Measurements from ENCODE around the gene MDGA2.

MDGA2 gene

DNA sequence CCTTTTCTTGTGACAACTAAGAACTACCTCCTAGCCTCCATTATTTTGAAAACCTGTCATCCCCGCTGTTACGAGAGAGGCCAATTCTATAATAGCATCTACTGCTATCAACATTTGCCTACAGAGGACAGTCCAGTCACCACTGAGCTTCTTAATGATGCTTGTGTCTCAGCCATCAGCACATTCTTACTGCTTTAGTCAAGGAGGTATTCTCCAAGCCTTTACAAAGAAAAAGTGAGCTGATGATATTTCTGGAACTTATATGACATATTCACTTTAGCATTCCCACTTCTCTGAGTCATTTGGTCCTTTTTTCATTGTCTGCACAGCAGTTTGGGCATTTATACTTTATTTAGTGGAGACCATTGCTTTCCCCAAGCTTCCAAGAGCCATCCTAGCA is 526.1 kb downstream of the MDGA2 start:
- DNase-seq (ENCODE audit: low spot score): peak; percentile 67

DNA sequence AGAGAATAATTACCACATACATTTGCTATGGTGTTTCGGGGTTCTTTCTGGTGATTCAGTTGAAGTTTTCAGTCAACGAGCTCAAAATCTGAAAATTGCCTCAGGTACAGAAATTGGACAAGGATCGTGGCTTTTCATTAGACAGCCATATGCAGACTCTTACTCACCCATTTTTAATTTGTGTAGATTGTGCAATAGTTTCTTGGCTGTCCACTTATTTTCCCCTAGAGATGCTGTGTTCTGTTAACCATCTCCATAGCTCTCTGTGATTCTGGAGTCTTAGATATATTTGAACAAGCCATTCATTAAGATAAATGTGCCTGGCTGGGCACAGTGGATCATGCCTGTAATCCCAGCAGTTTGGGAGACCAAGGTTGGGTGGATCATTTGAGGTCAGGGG is 526.7 kb downstream of the MDGA2 start:
- DNase-seq (ENCODE audit: low spot score): no peak

DNA sequence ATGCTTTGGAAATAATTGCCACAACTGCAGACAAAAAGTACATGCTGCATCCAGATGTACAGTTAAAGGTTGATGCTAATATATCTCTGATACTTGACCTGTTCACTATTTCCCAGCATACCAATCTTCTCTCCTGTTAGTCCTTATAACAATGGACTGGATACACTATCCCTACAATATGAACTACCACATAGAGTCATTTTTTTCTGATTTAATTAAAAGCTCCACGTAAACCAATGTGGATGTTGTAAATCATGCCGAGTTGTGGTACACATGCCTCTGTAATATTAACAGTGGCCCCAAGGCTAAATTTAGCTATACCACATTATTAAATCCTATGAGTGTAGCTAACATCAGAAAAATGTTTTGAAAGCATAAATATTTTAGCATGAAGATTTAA is 554.8 kb downstream of the MDGA2 start:
- no peak for DNase-seq (ENCODE audit: low spot score)

DNA sequence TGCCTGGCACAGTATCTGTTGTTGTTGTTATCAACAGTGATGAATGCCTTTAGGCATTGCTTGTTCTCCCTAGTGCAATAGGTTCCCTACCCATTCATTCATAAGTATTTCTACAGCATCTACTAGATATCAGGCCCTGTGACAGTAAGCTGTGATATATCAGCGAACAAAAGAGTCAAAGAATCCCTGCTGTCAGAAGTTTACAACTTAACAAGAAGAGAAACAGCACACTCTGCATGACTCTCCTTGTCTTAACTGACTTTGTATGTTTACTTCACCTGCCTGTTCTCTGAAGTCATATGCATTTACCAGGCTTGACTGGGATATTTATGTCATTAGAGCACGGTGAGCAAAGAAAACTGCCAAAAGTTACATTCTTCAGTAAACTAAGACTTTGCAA is 571.6 kb downstream of the MDGA2 start:
- DNase-seq (ENCODE audit: low spot score): no peak

DNA sequence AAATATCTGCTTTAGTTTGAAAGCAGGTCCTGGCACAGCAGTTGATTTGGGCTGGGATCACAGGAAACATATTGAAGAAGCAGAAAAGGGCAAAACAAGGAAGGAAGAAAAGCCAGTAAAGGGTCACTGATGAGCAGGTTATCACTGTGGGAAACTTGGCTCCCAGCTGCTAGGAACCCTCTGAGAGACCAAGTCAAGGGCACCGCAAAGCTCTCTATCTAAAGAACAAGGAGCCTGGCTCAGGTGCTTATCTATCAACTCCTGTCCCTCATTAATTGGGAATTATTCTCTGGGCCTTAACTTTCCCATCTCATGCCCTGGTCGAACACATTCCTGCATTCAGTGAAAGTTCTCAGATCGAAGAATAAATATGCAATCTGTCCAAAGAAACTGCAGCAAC is 572.9 kb downstream of the MDGA2 start:
- DNase-seq (ENCODE audit: low spot score): no peak

DNA sequence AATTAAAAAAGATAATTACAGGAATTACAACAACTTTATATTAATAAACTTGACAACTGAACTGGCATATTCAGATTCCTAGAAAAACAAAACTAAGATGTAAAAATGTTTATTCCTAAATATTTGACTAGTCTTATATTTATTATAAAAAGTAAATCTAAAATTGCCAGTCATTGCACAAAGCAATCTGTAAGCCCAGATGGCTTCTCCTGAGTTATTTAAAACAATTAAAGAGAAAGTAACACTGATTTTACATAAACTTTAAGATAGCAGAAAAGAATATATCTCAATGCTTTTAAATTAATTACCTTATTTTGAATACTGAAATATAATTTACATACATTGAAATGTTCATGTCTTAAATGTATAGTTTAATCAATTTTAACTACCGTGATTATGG is 589.7 kb downstream of the MDGA2 start:
- no peak for DNase-seq (ENCODE audit: low spot score)

DNA sequence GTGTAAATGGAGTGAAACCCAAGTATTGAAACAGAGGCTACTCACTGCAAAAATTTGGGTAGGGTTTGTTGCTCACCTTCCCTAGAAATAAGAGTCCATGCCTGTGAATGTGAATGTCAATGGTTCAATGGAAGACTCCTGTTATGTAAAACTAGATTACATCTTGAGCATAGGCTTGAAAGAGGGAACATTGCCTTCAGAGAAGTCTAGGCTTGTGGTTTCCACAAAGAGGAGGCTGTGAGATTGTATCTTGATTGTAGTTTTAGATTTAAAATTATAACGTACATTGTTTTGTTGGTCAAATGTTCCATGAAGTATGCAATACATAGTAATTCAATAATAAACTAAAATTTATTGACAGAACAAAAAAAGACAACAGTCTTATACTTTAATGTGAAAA is 610.1 kb downstream of the MDGA2 start:
- no peak for DNase-seq (ENCODE audit: low spot score)

DNA sequence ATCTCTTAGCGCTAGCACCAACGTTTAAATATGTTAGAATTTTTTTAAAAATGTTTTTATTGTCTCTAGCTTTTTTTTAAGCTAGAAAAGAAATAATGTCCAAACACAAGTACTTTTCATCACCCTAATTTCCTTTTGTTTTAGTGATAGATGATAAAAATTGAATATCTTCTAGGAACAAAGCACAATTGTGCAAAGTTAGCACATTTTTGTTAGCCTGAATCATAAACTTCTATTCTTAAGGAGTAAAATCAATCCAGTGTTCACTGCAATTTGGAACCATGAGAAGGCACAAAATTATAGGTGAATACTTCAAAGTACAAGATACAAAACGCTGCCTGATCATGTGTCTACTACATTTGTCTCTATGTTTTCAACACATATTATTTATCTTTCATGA is 615.4 kb downstream of the MDGA2 start:
- no peak for DNase-seq (ENCODE audit: low spot score)

DNA sequence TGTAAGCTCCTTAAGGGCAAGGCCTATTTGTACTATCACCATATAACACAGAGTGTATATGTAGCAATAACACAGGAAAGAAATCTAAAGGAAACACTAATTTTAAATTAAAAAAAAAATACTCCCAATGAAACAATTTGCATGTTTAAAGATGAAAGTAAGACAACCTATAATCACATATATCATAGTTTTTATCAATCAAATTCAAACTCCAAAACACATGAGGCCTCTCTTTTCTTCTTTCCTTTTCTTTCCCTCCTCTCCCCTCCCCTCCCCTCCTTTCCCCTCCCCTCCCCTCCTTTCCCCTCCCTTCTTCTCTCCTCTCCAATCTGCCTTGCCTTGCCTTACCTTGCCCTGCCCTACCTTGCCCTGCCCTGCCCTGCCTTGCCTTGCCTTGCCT is 618.0 kb downstream of the MDGA2 start:
- no peak for DNase-seq (ENCODE audit: low spot score)

DNA sequence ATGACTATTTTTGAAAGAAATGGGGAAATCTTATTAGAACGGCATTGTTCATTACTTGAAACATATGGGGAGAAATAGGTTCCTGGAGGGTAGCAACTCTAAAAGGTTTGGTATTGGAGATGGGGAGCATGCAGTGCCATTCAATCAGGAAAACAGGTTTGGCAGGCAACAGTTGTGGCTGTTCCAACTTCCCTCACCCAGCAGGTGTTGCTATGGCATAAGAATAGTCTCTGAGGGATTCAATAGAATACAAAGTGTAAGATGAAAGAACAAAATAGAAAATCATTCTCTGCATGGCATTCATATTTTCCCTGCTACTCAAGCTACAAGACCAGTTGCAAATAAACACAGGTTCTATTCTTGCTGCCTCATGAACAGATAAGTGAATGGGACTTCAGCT is 630.6 kb downstream of the MDGA2 start:
- DNase-seq (ENCODE audit: low spot score): peak; percentile 13

DNA sequence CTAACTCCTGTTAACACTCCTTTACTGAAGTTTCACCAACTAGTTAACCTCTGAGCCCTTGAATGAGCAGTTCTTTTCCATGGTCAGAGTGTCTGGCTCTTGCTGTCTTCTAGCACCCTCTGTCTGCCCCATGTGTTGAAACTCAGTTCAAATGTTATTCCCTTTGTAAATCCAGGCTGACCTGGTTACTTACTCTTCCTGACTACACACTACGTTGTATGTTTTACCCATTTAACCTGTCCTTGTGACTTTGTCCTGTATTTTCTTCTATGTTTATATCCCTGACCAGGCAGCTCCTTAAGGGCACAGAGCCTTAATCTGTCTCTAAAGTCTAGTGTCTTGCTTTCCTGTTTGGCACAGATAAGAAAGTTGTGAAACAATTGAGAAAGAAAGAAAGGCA is 634.9 kb downstream of the MDGA2 start:
- peak; percentile 32 for DNase-seq (ENCODE audit: low spot score)

DNA sequence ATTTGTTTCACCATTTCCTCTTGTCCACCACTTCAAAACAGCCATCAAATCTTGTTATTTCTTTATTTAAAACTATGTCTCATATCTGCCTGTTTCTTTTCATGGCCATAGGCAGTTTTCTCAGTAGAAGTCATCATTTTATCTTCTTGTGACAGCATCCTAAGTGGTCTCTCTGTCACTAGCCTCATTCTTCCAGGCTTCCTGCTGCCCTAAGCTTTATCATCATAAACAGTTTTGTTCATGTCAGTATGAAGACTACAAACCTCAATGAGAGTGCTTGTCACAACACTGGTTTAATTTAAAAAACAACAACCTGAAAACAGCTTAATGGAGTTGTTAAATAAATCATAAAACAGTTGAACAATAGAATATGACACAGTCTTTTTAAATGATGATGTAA is 636.1 kb downstream of the MDGA2 start:
- no peak for DNase-seq (ENCODE audit: low spot score)

DNA sequence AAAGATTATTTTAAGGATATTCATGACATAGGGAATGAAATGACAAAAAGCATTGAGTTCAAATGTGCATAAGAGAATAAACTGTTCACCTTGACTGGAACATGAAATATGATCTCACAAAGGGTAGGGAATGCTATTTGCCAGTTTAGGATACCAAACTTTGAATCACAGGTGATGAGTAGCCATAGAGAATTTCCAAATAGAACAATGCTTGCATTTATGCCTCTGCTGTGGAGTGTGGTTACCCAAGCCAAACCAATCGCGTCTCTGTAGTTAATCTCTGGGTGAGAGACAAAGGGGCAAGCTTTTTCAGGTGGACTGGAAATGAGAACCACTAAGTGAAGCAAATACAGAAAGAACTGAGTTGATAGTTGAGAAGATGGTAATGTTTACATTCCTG is 652.7 kb downstream of the MDGA2 start:
- DNase-seq (ENCODE audit: low spot score): no peak

DNA sequence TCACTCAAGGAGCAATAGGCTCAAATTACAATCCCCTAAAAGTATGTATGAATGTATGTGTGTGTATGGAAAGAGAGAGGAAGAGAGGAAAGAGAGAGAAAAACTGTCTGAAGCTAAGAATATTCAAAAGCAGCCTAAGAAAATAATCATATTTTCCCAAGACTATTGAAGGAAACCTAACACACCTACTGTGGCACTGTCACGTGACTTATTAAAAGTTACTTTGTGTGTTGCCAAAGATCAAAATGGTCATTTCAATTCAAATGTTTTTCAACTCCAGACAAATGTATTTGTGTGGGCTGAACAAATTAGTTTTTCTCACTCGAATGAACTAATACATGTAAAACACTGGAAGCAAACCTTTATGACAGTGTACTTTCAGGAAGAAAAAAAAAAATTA is 654.9 kb downstream of the MDGA2 start:
- DNase-seq (ENCODE audit: low spot score): no peak

DNA sequence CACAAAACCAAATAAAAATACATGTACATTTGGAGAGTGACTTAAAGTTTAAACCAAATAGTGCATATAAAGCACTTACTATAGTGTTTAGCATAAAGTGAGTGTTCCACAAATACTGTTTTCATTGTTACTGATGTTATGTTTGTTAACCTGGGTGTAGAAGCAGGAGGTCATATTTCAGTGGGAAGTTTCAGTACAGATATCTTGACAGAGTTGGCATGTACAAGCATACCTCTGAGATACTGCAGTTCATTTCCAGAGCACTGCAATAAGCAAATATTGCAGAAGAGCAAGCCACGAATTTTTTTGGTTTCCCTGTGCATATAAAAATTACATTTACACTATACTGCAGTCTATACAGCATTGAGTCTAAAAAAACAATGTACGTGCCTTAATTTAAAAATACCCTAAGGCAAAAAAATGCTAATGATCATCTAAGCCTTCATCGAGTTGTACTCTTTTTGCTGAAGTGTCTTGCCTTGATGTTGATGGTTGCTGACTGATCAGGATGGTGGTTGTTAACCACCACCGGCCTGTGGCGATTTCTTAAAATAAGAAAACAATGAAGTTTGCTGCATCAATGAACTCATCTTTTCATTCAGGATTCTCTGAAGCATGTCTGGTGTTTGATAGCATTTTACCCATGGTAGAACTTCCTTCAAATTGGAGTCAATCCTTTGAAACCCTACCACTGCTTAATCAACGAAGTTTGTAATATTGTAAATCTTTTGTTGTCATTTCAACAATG is 662.7 kb downstream of the MDGA2 start:
- DNase-seq (ENCODE audit: low spot score): no peak

DNA sequence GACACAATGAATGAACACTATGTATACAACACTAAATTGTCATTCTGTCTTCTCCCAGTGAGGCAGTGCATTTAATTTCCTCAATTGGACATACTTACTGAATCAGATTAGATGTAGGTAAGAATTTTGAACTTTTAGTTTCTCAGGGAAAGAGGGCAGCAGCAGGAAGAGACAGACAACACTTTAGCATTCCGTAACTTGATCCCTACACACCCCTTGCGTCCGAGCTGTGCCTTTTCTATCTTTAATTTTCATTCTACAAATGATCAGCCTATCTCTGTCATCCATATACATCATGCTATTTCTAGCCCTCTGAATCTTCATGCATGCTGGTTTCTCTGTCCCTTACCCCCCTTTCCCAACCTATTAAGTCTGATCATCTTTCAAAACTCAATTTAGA is 665.8 kb downstream of the MDGA2 start:
- DNase-seq (ENCODE audit: low spot score): no peak

DNA sequence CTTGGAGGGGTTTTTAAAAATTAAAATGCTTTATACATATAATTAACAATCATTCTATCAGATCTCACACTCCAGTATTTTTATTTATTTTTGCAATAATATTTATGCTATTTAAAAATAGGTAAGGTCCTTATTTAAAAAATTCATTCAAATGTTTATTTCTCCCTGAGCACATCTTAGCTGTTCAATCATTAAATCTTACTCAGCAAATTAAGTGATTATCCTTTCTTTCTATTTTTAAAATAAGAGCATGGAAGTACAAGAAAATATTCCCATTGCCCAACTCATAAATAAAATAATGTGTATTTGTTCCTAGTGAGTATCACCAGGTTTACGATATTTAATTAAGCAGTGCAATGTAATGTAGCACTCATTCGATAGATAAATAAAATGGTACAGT is 666.7 kb downstream of the MDGA2 start:
- DNase-seq (ENCODE audit: low spot score): no peak

DNA sequence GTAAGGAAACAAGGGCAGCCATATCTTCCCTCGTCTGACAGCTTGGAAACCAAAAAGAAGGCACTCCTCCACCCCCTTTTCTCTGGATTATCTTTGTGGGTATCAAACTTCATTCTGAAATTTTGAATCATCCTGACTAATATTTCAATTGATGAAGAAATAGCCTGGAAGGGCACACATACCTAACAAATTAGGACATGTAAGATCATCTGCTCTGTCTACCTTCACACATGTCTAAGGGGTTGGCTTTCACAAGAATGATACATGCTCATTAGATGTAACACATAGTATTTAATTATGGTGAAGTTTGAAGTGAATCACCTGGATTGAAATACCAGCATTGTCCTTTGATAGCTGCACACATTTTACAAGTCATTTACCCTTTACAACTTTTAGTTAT is 675.7 kb downstream of the MDGA2 start:
- DNase-seq (ENCODE audit: low spot score): no peak

DNA sequence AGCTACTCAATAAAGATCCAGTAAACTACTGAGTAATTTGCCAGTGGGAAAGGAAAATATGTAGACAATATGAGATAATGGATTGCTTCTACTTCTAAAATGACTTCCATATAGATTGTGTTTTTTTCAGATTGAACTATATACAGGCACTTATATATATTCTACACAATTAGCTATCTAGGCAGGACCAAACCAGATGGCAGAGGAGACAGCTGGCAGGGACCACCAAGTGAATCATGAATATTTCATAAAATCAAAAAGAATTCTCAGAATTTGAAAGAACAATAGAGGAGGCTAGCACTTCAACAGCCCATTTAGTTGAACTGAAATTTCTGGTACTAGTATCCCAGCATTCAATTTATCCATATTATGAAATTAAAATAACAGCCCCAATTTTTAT is 685.8 kb downstream of the MDGA2 start:
- no peak for DNase-seq (ENCODE audit: low spot score)

DNA sequence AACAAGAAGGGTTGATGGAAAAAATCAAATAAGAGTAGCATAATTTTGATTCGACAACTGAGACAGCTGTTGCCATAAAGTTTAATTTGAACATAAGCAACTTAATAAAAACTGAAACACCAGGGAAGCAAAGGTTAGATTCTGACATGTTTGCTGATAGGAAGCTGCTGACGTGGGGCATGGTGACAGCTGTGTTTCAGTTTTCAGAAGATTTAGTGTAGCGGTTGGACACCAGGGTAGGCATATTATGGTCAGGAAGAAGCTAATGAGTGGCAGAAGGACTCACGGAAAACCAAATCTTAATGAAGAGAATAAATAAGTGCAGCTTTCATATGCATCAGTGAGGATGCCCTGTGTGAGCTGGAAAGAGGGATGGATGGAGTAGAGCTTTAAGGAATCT is 687.1 kb downstream of the MDGA2 start:
- DNase-seq (ENCODE audit: low spot score): no peak

DNA sequence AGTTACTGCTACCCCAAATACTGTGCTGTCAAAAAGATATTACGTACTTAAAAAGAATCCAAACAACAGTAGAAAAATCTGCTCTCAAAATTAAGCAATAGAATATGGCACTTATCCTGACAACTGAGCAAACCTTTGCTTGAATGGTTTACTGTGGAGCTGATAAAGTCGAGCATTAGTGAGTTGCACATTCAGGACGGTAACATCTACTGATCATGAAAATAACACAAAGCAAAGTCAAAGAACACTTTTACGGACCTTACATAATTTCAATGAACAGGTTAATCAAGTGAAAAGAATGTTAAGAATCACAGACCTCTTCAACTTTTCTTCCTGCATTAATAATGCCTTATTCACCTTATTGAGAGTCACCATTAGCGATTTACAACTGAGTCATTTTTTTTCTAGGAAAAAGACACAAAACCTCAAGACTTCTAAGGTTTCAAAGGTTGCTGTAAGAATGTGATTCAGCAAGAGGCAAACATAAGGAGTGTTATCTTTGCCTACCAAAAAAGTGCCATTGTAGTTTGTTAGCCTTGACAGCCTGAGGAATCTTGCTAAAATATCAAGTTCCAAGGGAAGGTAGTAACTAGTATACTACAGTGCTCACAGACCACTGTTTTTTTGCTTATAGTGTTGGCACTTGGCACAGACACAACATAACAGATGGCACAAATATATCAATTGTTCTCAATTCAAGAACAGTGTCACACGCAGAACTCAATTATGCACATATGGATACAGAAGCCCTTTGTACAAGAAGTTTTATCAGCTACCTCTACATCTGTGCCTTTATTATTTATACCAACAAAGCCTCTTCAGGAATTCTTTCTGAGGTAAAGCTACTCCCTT is 689.6 kb downstream of the MDGA2 start:
- DNase-seq (ENCODE audit: low spot score): peak; percentile 51

DNA sequence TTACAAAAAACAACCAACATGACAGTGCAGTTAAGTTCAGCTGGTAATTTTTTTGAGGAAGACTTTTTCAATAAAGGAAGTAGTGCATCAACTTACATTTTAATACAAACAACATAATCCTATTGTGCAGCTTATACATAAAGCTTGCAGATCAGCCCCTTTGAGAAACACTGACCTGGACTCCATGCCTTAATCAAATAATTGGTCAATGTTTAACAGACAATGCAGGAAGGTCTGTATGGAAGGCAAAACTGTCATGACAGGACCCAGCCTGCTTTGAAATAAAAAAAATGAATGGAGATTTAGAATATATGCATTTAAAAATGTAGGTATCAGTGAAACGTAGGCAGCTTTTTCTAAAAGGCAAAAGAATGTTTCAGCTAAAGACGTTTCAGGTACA is 702.1 kb downstream of the MDGA2 start:
- DNase-seq (ENCODE audit: low spot score): no peak

DNA sequence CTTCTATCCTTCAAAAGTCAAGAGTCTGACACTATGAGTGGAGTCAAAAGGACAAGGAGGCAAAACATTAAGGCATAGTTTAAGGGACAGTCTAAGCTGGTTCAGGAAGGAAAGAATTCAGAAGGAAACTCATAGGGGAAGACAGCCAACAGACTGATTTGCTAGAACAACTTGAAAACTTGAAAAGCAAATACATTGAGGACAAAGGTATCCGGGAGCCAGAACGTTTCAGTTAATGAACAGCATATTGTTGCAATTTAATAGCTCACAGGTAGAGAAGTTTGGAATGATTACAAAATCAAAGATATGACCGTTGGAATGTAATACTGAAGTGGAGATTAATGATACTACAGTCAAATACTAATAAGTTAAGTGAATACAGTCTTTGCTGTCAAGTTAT is 711.0 kb downstream of the MDGA2 start:
- no peak for DNase-seq (ENCODE audit: low spot score)

DNA sequence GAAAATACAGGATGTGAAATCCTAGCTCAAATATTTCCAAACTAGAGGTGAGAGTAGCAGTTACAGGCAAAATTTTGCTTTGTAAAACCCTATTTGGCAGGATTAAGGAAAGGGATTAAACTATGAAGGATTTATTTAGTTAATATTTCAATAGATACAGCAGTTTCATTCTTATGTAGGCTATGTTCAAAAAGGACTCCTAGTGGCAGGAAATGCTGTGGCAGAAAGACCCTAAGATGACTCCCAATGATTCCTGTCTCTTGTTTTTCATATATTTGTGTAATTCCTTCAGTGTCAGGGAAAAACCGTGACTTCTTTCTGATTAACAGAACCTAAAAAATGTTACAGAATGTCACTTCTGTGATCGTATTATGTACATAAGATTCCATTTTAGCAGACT is 724.3 kb downstream of the MDGA2 start:
- DNase-seq (ENCODE audit: low spot score): no peak
